ENCODE data around the gene ABCA2. TPM values are rescaled to one million over a fixed set of nuclear protein-coding genes. Genes with fewer than 3 reads are reported as not detected.
"Not testable (repeated sequence)": the region's sequence is repeated elsewhere in the genome, so short reads cannot be mapped to it uniquely, and the experiment has no call there.

The ABCA2 gene
- total and polyA plus RNA-seq, 9 of the 15 experiments (the other 6 are each of a cell fraction or from before 2014, with no cell fraction given): 0.69 to 16.3 (median 6.1) TPM; not detected in 2

DNA sequence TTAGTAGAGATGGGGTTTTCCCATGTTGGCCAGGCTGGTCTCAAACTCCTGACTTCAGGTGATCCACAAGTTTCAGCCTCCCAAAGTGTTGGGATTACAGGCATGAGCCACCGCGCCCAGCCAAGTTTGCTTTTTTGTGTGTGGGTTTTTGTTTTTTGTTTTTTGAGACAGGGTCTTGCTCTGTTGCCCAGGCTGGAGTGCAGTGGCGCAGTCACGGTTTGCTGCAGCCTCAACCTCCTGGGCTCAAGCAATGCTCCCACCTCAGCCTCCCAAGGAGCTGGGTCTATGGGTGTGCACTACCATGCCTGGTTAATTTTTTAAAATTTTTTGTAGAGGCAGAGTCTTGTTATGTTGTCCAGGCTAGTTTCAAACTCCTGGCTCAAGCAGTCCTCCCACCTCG is 5.4 kb upstream of the ABCA2 start:
- DNase-seq (ENCODE audit: extremely low read depth in 1 of 4, low spot score in 3 of 4); H3K4me2 ChIP-seq (ENCODE audit: insufficient read depth, low read length); intact Hi-C loops (cut with micrococcal nuclease); BruUV-seq (replicated peaks); FAIRE-seq; H3K27me3 ChIP-seq (ENCODE audit: control insufficient read depth in 2 of 2, insufficient read depth in 2 of 2, low read length in 2 of 2); H3K27ac ChIP-seq (ENCODE audit: extremely low read depth, low read depth, low read length); H3K9me3 ChIP-seq (replicated peaks; ENCODE audit: control insufficient read depth, insufficient read depth, low read depth, low read length); H3K79me2 ChIP-seq (ENCODE audit: control insufficient read depth, insufficient read depth, low read length); in situ Hi-C loops (cut with MboI); H4K20me1 ChIP-seq (replicated peaks; ENCODE audit: control insufficient read depth, insufficient read depth, low read length); H3K36me3 ChIP-seq (ENCODE audit: control insufficient read depth, insufficient read depth, low read length); H3K9me1 ChIP-seq (ENCODE audit: control insufficient read depth, insufficient read depth, low read length); ATAC-seq; H3K4me3 ChIP-seq; H2AFZ ChIP-seq (ENCODE audit: low read depth, low read length); H3K9ac ChIP-seq (ENCODE audit: insufficient read depth in 1 of 2, low read depth in 2 of 2, low read length in 2 of 2): not testable (repeated sequence)
- TF ChIP-seq ZNF121 (CRISPR knock-in tag; conservative IDR thresholded peaks at IDR 0.05): peak; percentile 86
- CTCF ChIA-PET (ENCODE audit: low intra/inter-chr PET ratio): interaction anchor here (0.6 to 3.7 kb wide), 2 partner anchors 85 to 114 kb away, joined by 3 to 47 read pairs; no protein-coding TSS in a partner anchor
- POLR2A ChIA-PET: interaction anchor here (0.6 kb wide), 1 partner anchor 97 kb away, joined by 3 read pairs; no protein-coding TSS in a partner anchor
- peaks cover 5 to 74% of the 10 kb centered on the region in 2 experiments; a peak in 4 of 5 replicates for H3K4me1 ChIP-seq (replicated peaks in 1 of 2; ENCODE audit: control insufficient read depth in 2 of 2, insufficient read depth in 2 of 2, low read length in 2 of 2)
- 51% methylated on average over 5 of the region's 5 CpGs for WGBS (ENCODE audit: insufficient coverage, low coverage, missing lambda C conversion rate)

DNA sequence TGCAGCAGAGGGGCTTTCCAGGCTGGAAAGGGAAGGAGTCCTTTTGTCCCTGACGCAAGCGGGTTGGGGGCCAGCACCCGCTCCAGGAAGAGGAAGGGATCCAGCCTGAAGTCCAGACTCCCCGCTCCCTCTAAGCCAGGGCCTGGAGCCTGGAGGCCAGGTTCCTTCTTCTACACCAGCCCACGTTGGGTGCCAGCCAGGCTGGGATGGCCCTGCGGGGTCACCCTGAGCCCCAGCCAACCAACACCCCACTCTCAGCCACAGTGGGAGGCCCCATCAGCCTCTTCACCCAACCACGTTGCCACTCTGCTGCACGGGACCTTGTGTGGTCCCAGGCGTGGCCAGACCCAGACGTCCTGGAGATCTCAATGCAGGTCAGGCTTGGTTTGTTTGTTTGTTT is 4.8 kb upstream of the ABCA2 start:
- no peak overlapping the region for H3K27ac ChIP-seq (ENCODE audit: extremely low read depth, low read depth, low read length)
- TF ChIP-seq MEF2A (IDR thresholded peaks at IDR 0.05; ENCODE audit: control insufficient read depth, low read depth, low read length) (no peak), ZNF695 (CRISPR knock-in tag; IDR thresholded peaks at IDR 0.05) (no peak), HOXB6 (CRISPR knock-in tag; IDR thresholded peaks at IDR 0.05; ENCODE audit: borderline replicate concordance) (no peak)
- intact Hi-C loops (cut with micrococcal nuclease): no loop called here
- H3K9me1 ChIP-seq (ENCODE audit: control insufficient read depth, insufficient read depth, low read length): no peaks in the 10 kb centered on the region
- no TSS peak for BruUV-seq (replicated peaks)
- no peaks in the 10 kb centered on the region for H3K79me2 ChIP-seq (ENCODE audit: control insufficient read depth, insufficient read depth, low read length)
- no peaks in the 10 kb centered on the region for H3K36me3 ChIP-seq (ENCODE audit: control insufficient read depth, insufficient read depth, low read length)
- H2AFZ ChIP-seq (ENCODE audit: low read depth, low read length): no peak overlapping the region
- 34% methylated on average over 9 of the region's 10 CpGs for WGBS (ENCODE audit: insufficient coverage, low coverage, missing lambda C conversion rate)
- in situ Hi-C loops (cut with MboI): no loop called here
- H3K4me1 ChIP-seq (replicated peaks in 1 of 2; ENCODE audit: control insufficient read depth in 2 of 2, insufficient read depth in 2 of 2, low read length in 2 of 2): peaks cover 5 to 77% of the 10 kb centered on the region in 2 experiments; a peak in 4 of 5 replicates
- H4K20me1 ChIP-seq (replicated peaks; ENCODE audit: control insufficient read depth, insufficient read depth, low read length): no peaks in the 10 kb centered on the region
- FAIRE-seq: no peak
- CTCF ChIA-PET (ENCODE audit: low intra/inter-chr PET ratio): interaction anchor here (0.6 to 3.7 kb wide), 2 partner anchors 84 to 114 kb away, joined by 3 to 47 read pairs; no protein-coding TSS in a partner anchor
- no peak for DNase-seq (ENCODE audit: extremely low read depth in 1 of 4, low spot score in 3 of 4)
- no peak overlapping the region for H3K4me2 ChIP-seq (ENCODE audit: insufficient read depth, low read length)
- no peak overlapping the region for H3K4me3 ChIP-seq
- ATAC-seq: no peak
- H3K27me3 ChIP-seq (ENCODE audit: control insufficient read depth in 2 of 2, insufficient read depth in 2 of 2, low read length in 2 of 2): no peaks in the 10 kb centered on the region
- H3K9ac ChIP-seq (ENCODE audit: insufficient read depth in 1 of 2, low read depth in 2 of 2, low read length in 2 of 2): no peak overlapping the region; a peak in 1 of 4 replicates
- no peaks in the 10 kb centered on the region for H3K9me3 ChIP-seq (replicated peaks; ENCODE audit: control insufficient read depth, insufficient read depth, low read depth, low read length)
- POLR2A ChIA-PET: interaction anchor here (0.6 to 1.2 kb wide), 2 partner anchors 26 to 98 kb away, joined by 3 read pairs; no protein-coding TSS in a partner anchor
